DND-41 (cell line): Measurements from ENCODE around the gene NKTR.

Source experiments
- ATAC-seq: fragments of 200-7000 bp; cut with Tn5 transposase; 3 replicates; pipeline ENCODE4 v1.9.1; 2021; ENCODE audit warnings: low read depth; ENCODE audit not compliant: insufficient read depth
- DNase-seq: peaks from one replicate; pipeline ENCODE4 v3.0.0-alpha.2; 2020
- H2AFZ ChIP-seq: 2 replicates; pipeline ENCODE4 v1.6.0; 2012; ENCODE audit warnings: low read depth, low read length
- H3K27ac ChIP-seq: 2 replicates; pipeline ENCODE4 v1.5.1; 2012; ENCODE audit warnings: low read length, inconsistent platforms
- H3K27me3 ChIP-seq: fragments of 200-600 bp; sonication (generic); 2 replicates; pipeline ENCODE4 v1.6.0; 2012; ENCODE audit warnings: low read length, mild to moderate bottlenecking, inconsistent platforms; ENCODE audit not compliant: insufficient read depth, poor library complexity
- H3K36me3 ChIP-seq: 2 replicates; pipeline ENCODE4 v1.5.1; 2012; ENCODE audit warnings: low read length, inconsistent platforms; ENCODE audit not compliant: insufficient read depth
- H3K4me1 ChIP-seq: 2 replicates; pipeline ENCODE4 v1.5.1; 2012; ENCODE audit warnings: mild to moderate bottlenecking, low read length; ENCODE audit not compliant: insufficient read depth
- H3K4me2 ChIP-seq: 2 replicates; pipeline ENCODE4 v1.6.0; 2012; ENCODE audit warnings: mild to moderate bottlenecking, moderate library complexity, low read length, inconsistent platforms; ENCODE audit not compliant: insufficient read depth
- H3K4me3 ChIP-seq, 2 experiments: fragments of 200-600 bp in 1 of 2; shearing (Covaris generic) in 1 of 2; 2 replicates each; pipeline ENCODE4 v1.5.1; 2012 to 2016; ENCODE audit warnings: inconsistent platforms in 2 of 2, low read length in 2 of 2, mild to moderate bottlenecking in 2 of 2, low read depth in 1 of 2, moderate library complexity in 1 of 2
- H3K79me2 ChIP-seq: 2 replicates; pipeline ENCODE4 v1.6.0; 2012; ENCODE audit warnings: low read length, inconsistent platforms; ENCODE audit not compliant: insufficient read depth
- H3K9ac ChIP-seq: 2 replicates; pipeline ENCODE4 v1.6.0; 2012; ENCODE audit warnings: low read depth, mild to moderate bottlenecking, inconsistent platforms, low read length, moderate library complexity
- H3K9me3 ChIP-seq: 2 replicates; pipeline ENCODE4 v1.5.1; 2012; ENCODE audit warnings: low read length, moderate library complexity, mild to moderate bottlenecking, inconsistent platforms; ENCODE audit not compliant: insufficient read depth, severe bottlenecking
- H4K20me1 ChIP-seq: 2 replicates; pipeline ENCODE4 v1.6.0; 2012; ENCODE audit warnings: low read length; ENCODE audit not compliant: insufficient read depth
- CTCF ChIP-seq: IDR thresholded peaks from 2 replicates; pipeline ENCODE4 v1.5.1; 2012; ENCODE audit warnings: borderline replicate concordance, low read length, moderate library complexity, mild to moderate bottlenecking; ENCODE audit not compliant: poor library complexity, severe bottlenecking; ENCODE audit errors: extremely low read depth
- EZH2 ChIP-seq: IDR thresholded peaks from 3 replicates; pipeline ENCODE4 v1.6.1; 2012; ENCODE audit warnings: borderline replicate concordance, low read depth, mild to moderate bottlenecking, moderate library complexity, low read length, inconsistent platforms; ENCODE audit not compliant: severe bottlenecking

Gene NKTR

GRCh38 chr3:42588625-42589024 is 11.9 kb upstream of the NKTR start:
- H3K4me2 ChIP-seq, result no peak overlapping the region
- DNase-seq, result no peak
- H3K4me1 ChIP-seq, result peaks cover 37% of the 10 kb centered on the region
- TF ChIP-seq EZH2 (no peak), CTCF (no peak)
- peaks cover 20% of the 10 kb centered on the region for H3K36me3 ChIP-seq
- H2AFZ ChIP-seq, result no peak overlapping the region
- no peak overlapping the region for H3K9ac ChIP-seq
- no peaks in the 10 kb centered on the region for H3K9me3 ChIP-seq
- ATAC-seq, result no peak
- H4K20me1 ChIP-seq, result peaks cover 6% of the 10 kb centered on the region
- H3K4me3 ChIP-seq, result no peak overlapping the region
- no peaks in the 10 kb centered on the region for H3K27me3 ChIP-seq
- no peak overlapping the region for H3K27ac ChIP-seq
- H3K79me2 ChIP-seq, result peaks cover 30% of the 10 kb centered on the region

GRCh38 chr3:42589382-42590109 is 10.9 kb upstream of the NKTR start:
- H3K4me3 ChIP-seq, result peak overlapping the region in 1 of 2 experiments; percentile 62; a peak in 2 of 4 replicates
- DNase-seq, result no peak

GRCh38 chr3:42590989-42591756 is 9.3 kb upstream of the NKTR start:
- peak overlapping the region; percentile 51 for H3K27ac ChIP-seq
- no peak for TF ChIP-seq EZH2
- TF ChIP-seq CTCF, result no peak
- ATAC-seq (no peak), DNase-seq (no peak)
- peaks cover 6% of the 10 kb centered on the region for H4K20me1 ChIP-seq
- peak overlapping the region; percentile 82 for H3K4me2 ChIP-seq
- no peaks in the 10 kb centered on the region for H3K27me3 ChIP-seq
- H3K9me3 ChIP-seq, result no peaks in the 10 kb centered on the region
- H3K4me3 ChIP-seq, result peak overlapping the region; percentile 30 to 62
- peaks cover 41% of the 10 kb centered on the region for H3K36me3 ChIP-seq
- peaks cover 40% of the 10 kb centered on the region for H3K4me1 ChIP-seq
- H3K9ac ChIP-seq, result peak overlapping the region; percentile 60
- peak overlapping the region; percentile 18; the same call in 1 of the 2 replicates for H2AFZ ChIP-seq
- H3K79me2 ChIP-seq, result peaks cover 42% of the 10 kb centered on the region

More at GRCh38 chr3:42589382-42590109, 10.9 kb upstream of the NKTR start:
- Histone ChIP-seq H2AFZ (peak overlapping the region; percentile 75), H3K36me3 (peaks cover 29% of the 10 kb centered on the region), H3K27me3 (no peaks in the 10 kb centered on the region), H3K9me3 (no peaks in the 10 kb centered on the region), H4K20me1 (peaks cover 6% of the 10 kb centered on the region), H3K79me2 (peaks cover 39% of the 10 kb centered on the region), H3K27ac (peak overlapping the region; percentile 48), H3K4me1 (peaks cover 40% of the 10 kb centered on the region), H3K4me2 (peak overlapping the region; percentile 82), H3K9ac (peak overlapping the region; percentile 60)
- TF ChIP-seq EZH2 (no peak), CTCF (no peak)
- ATAC-seq, result no peak
